AG10803 (cell line): ENCODE results near the gene CRIP1.

Experiments used
- DNase-seq: peaks from one replicate; pipeline ENCODE4 v3.0.0; 2010; ENCODE audit warnings: low read depth
- H3K4me3 ChIP-seq: 2 replicates; pipeline ENCODE4 v1.5.1; 2011; ENCODE audit warnings: mild to moderate bottlenecking, low read length, control low read depth
- CTCF ChIP-seq: conservative IDR thresholded peaks from 2 replicates; pipeline ENCODE4 v1.5.1; 2011; ENCODE audit warnings: mild to moderate bottlenecking, low read length, control low read depth, inconsistent platforms

The CRIP1 gene

GRCh38 chr14:105467249-105467941, 19.3 kb upstream of the CRIP1 start:
- no peak overlapping the region for H3K4me3 ChIP-seq
- DNase-seq = no peak
- TF ChIP-seq CTCF = no peak

- DNase-seq = no peak
- no peak for TF ChIP-seq CTCF
- H3K4me3 ChIP-seq = no peak overlapping the region
Measured at GRCh38 chr14:105467942-105468471, 18.7 kb upstream of the CRIP1 start.

- no peak for TF ChIP-seq CTCF
- no peak for DNase-seq
- H3K4me3 ChIP-seq = no peak overlapping the region
Measured at GRCh38 chr14:105468621-105469241, 18.0 kb upstream of the CRIP1 start.

- no peak for TF ChIP-seq CTCF
- no peak overlapping the region for H3K4me3 ChIP-seq
- no peak for DNase-seq
Measured at GRCh38 chr14:105469456-105470349, 17.0 kb upstream of the CRIP1 start.

GRCh38 chr14:105470350-105471296, 16.1 kb upstream of the CRIP1 start:
- no peak for DNase-seq
- H3K4me3 ChIP-seq = no peak overlapping the region
- TF ChIP-seq CTCF = no peak

- TF ChIP-seq CTCF = 0 out of 2 replicates have a peak, but pooled peaks have one; percentile 1
- DNase-seq = no peak
- H3K4me3 ChIP-seq = no peak overlapping the region
Measured at GRCh38 chr14:105471297-105471821, 15.3 kb upstream of the CRIP1 start.
